CD4-positive, alpha-beta T cell treated with Interleukin-6 for 4 hours (primary cell): ENCODE results near the gene CASP9.

Source experiments
- DNase-seq: peaks from one replicate; pipeline ENCODE4 v3.0.0-alpha.2; 2020; ENCODE audit warnings: mixed read lengths

The CASP9 gene

DNA sequence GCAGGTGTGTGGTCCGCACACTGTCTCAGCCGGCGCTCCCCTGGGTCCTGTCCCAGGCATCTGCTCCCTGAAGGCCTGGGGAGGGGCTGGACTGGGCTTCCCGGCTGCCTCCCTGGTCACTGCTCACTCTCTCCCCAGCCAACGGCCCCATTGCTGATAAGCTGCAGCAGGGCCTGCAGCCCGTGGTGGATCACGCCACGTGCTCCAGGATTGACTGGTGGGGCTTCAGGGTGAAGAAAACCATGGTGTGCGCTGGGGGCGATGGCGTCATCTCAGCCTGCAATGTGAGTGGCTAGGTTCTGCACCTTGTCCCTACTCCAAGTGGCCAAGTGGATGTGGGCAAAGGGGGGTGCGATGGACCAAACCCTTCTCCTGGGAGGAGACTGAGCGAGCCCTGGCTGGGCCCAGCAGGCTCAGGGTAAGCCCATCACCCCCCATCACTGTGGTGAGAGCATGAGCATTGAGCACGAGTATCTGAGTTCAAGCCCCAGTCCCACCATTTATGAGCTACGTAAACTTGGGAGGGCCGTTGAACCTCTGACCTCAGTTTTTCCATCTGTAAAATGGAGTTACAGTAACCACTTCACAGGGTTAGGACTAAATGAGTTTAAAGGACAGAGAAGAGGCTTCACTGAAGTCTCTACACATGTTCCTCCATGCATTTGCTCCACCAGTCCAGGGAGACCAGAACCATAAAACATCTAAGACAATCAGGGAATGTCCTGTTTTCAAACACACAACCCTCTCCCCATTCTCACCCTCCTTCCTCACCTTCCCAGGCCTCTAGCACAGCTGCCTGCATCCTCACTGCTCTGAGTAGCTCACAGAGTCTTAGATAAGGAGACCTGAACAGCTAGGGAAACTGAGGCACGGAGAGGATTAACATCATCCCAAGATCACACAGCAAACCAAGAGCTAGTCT is 79.3 kb downstream of the CASP9 start:
- DNase-seq = no peak

DNA sequence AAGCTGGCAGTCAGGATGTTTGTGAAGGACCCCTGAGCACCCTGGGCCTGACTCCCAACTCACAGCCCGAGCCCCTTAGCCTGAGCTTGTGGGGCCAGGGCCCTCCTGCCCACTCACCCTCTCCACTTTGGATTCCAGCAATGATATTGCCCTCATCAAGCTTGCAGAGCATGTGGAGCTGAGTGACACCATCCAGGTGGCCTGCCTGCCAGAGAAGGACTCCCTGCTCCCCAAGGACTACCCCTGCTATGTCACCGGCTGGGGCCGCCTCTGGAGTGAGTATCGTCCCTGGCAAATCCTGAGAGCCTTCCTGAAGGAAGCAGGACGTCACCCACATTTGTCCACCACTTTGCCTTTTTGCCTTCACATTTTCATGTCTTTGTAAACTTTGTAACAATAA is 80.7 kb downstream of the CASP9 start:
- no peak for DNase-seq

DNA sequence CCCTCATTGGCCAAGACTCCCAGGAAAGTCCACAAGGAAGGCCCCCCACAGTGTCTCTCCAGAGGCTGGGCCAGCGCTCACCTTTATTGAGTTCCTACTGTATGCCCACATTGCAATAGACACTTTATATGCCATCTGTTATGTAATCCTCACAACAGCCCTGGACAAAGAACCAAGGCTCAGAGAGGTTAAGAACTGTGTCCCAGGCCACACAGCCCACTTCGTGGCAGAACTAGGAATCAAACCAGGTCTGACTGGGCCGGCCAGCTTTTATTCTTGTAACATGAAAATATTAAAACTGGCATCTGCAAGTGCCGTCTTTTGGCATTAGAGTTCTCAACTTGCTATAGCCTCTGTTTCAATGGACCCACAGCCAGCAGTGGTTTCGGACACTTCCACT is 81.3 kb downstream of the CASP9 start:
- DNase-seq = no peak

DNA sequence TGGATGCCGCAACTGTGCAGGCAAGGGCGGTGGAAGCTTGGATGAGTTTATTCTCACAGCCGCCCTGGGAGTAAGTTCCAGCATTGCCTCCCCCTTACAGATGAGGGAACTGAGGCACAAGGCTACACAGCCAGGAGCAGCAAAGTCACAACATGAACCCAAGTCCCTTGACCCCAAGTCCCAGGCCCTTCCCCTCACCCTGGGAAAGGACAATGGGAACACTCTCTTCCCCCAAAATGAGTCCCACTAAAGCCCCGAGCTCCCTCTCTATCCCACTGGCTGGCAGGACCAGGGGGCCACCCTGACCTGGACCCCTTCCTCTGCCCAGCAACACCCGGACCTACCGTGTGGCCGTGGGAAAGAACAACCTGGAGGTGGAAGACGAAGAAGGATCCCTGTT is 81.9 kb downstream of the CASP9 start:
- DNase-seq = no peak
